Suprapubic skin (tissue), 4 donors: ENCODE results near the gene BRD9. TPM values are rescaled to one million over a fixed set of nuclear protein-coding genes. Genes with fewer than 3 reads are reported as not detected.

ENCODE experiments used
- DNase-seq, 2 donors: peaks; one replicate each; pipeline ENCODE4 v3.0.0-alpha.2; 2019; ENCODE audit warnings: low spot score in 2 of 2
- H3K27ac ChIP-seq: fragments of 200-600 bp; sonication (generic); one replicate; pipeline ENCODE4 v1.5.1; 2019
- H3K27me3 ChIP-seq: fragments of 200-600 bp; sonication (generic); one replicate; pipeline ENCODE4 v1.5.1; 2019
- H3K36me3 ChIP-seq: fragments of 200-600 bp; sonication (generic); one replicate; pipeline ENCODE4 v1.5.1; 2019
- H3K4me1 ChIP-seq: fragments of 200-600 bp; sonication (generic); one replicate; pipeline ENCODE4 v1.5.1; 2019
- H3K4me3 ChIP-seq: fragments of 200-600 bp; sonication (generic); one replicate; pipeline ENCODE4 v1.5.1; 2019; ENCODE audit warnings: mild to moderate bottlenecking
- H3K9me3 ChIP-seq: fragments of 200-600 bp; sonication (generic); one replicate; pipeline ENCODE4 v1.5.1; 2019
- EP300 ChIP-seq: sonication (generic); formaldehyde crosslinking; IDR thresholded peaks from one replicate; pipeline ENCODE4 v1.6.1; 2017; ENCODE audit warnings: antibody characterized with exemption
- POLR2A ChIP-seq, 2 donors: fragments of 450-650 bp; IDR thresholded peaks; one replicate each; pipeline ENCODE4 v1.6.1; 2017; ENCODE audit warnings: antibody characterized with exemption in 2 of 2, mild to moderate bottlenecking in 2 of 2, moderate library complexity in 2 of 2
- POLR2AphosphoS5 ChIP-seq, 3 donors: sonication (generic); formaldehyde crosslinking; IDR thresholded peaks; one replicate each; pipeline ENCODE4 v1.6.1; 2017; ENCODE audit warnings: antibody characterized with exemption in 3 of 3
- WGBS: methylation state at CpG from one replicate; pipeline ENCODE4 v1.1.5; 2018; 5-methylcytosine and 5-hydroxymethylcytosine counted together
- total RNA-seq, 4 donors: library from RNA; depleted of rRNA; stranded (reverse); fragments of >200 nt; gene quantifications; one replicate each; pipeline ENCODE4 v1.1.0, GENCODE V29; 2016
- TF ChIP-seq, protein P1 (sequence below), 2 donors: fragments of 200-600 bp in 1 of 2; fragments of 450-650 bp in 1 of 2; sonication (generic) in 1 of 2; IDR thresholded peaks; one replicate each; pipeline ENCODE4 v1.5.1; 2016 to 2019; ENCODE audit warnings: antibody characterized with exemption in 2 of 2, mild to moderate bottlenecking in 1 of 2, moderate library complexity in 1 of 2

BRD9 gene
- total RNA-seq, 4 donors from 2014 or later, result 25.2 to 73.0 (median 38.8) TPM

DNA sequence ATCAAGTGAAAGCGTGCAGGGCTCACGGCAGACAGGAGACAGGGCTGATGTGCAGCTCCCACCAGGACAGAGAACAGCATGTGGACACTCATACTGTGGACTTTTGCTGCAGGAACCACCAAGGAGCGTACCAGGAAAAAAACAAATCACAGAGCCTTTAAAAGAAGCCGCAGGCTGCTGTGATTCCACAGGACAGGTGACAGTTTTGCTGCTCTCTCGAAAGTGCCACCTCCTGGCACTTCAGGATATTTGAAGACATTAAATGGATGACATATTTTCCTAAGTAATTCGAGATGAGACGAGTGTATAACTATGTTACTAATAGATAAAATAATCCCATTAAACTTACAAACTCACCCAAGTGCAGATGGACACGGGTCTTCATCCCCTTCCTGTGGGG, 71.1 kb downstream of the BRD9 start:
- Histone ChIP-seq H3K9me3 (no peaks in the 10 kb centered on the region), H3K27ac (no peak overlapping the region), H3K4me3 (no peak overlapping the region), H3K36me3 (no peaks in the 10 kb centered on the region), H3K4me1 (no peaks in the 10 kb centered on the region), H3K27me3 (no peaks in the 10 kb centered on the region)
- TF ChIP-seq, protein P1, sequence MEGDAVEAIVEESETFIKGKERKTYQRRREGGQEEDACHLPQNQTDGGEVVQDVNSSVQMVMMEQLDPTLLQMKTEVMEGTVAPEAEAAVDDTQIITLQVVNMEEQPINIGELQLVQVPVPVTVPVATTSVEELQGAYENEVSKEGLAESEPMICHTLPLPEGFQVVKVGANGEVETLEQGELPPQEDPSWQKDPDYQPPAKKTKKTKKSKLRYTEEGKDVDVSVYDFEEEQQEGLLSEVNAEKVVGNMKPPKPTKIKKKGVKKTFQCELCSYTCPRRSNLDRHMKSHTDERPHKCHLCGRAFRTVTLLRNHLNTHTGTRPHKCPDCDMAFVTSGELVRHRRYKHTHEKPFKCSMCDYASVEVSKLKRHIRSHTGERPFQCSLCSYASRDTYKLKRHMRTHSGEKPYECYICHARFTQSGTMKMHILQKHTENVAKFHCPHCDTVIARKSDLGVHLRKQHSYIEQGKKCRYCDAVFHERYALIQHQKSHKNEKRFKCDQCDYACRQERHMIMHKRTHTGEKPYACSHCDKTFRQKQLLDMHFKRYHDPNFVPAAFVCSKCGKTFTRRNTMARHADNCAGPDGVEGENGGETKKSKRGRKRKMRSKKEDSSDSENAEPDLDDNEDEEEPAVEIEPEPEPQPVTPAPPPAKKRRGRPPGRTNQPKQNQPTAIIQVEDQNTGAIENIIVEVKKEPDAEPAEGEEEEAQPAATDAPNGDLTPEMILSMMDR (IDR thresholded peaks at IDR 0.05), result no peak
- TF ChIP-seq POLR2AphosphoS5 (IDR thresholded peaks at IDR 0.05) (no peak), EP300 (no peak), POLR2A (IDR thresholded peaks at IDR 0.05) (no peak)
- 87% methylated on average over 8 of the region's 8 CpGs for WGBS
- DNase-seq, result no peak

DNA sequence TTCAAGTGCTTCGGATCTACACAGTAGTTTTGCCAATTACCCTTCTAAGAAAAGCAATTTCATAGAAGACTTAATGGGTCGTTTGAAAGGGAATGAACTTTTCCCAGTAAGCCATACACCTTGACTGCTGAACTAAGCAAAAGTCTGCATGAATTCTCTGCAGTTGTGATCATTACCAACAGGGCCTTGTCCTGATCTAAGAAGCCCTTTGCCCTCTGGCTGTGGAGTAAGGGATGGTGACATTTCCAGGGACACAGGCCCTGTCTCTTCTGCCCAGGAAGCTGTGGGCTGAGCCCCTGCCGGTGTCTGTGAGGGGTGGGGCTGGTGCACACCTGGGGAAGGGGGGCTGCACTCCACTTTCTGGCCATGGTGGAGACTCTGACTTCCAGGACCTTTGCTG, 72.4 kb downstream of the BRD9 start:
- Histone ChIP-seq H3K9me3 (no peaks in the 10 kb centered on the region), H3K4me3 (no peak overlapping the region), H3K36me3 (no peaks in the 10 kb centered on the region), H3K4me1 (no peaks in the 10 kb centered on the region), H3K27ac (no peak overlapping the region), H3K27me3 (no peaks in the 10 kb centered on the region)
- TF ChIP-seq, protein P1 (IDR thresholded peaks at IDR 0.05), result no peak
- TF ChIP-seq POLR2A (IDR thresholded peaks at IDR 0.05) (no peak), EP300 (no peak), POLR2AphosphoS5 (IDR thresholded peaks at IDR 0.05) (no peak)
- WGBS, result 77% methylated on average over 3 of the region's 3 CpGs
- no peak for DNase-seq

DNA sequence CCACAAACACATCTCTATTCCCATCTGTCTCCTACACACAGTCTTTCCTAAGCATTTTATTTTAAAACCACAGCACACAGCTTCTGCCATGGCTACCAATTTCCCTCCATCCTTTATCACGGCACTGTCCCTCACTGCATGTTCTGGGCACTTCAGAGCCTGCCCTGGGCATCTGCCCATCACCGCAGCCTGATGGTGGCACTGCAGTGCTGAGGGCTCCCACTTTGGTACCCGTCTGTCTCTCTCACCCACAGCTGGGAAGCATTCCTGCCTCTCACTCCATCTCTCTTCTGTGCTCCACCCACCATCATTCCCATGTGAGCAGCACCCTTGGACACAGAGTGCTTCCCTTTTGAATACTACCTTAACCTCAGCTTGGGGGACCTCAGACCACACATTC, 73.5 kb downstream of the BRD9 start:
- Histone ChIP-seq H3K36me3 (no peaks in the 10 kb centered on the region), H3K27ac (no peak overlapping the region), H3K9me3 (no peaks in the 10 kb centered on the region), H3K27me3 (no peaks in the 10 kb centered on the region), H3K4me1 (no peaks in the 10 kb centered on the region), H3K4me3 (no peak overlapping the region)
- WGBS, result 84% methylated on average over 3 of the region's 3 CpGs
- TF ChIP-seq, protein P1 (IDR thresholded peaks at IDR 0.05), result no peak
- no peak for TF ChIP-seq EP300
- TF ChIP-seq POLR2AphosphoS5 (IDR thresholded peaks at IDR 0.05), result no peak
- TF ChIP-seq POLR2A (IDR thresholded peaks at IDR 0.05), result no peak
- DNase-seq, result no peak

DNA sequence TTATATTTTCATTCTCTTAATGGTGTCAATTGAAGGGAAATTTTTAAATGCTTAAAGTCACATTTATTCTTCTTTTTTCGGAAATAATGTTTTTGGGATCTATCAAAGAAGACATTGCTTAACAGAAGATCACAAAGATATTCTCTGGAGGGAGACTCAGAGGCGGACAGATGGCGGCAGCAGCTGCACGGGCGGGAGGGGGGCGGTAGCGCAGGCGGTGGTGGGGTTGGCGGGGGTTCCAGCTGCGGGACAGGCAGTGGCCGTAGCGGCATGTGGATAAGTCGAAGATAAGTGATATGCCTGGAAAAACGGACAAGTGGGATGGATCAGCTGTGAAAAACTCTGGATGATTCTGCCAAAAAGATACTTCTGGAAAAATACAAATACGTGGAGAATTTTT, 76.4 kb downstream of the BRD9 start:
- H3K4me1 ChIP-seq, result no peaks in the 10 kb centered on the region
- H3K27ac ChIP-seq, result no peak overlapping the region
- no peak overlapping the region for H3K4me3 ChIP-seq
- no peak for TF ChIP-seq POLR2A (IDR thresholded peaks at IDR 0.05)
- TF ChIP-seq, protein P1 (IDR thresholded peaks at IDR 0.05), result no peak
- no peak for TF ChIP-seq EP300
- TF ChIP-seq POLR2AphosphoS5 (IDR thresholded peaks at IDR 0.05), result no peak
- H3K36me3 ChIP-seq, result no peaks in the 10 kb centered on the region
- DNase-seq, result no peak
- H3K9me3 ChIP-seq, result no peaks in the 10 kb centered on the region
- H3K27me3 ChIP-seq, result no peaks in the 10 kb centered on the region
- 94% methylated on average over 15 of the region's 15 CpGs for WGBS

DNA sequence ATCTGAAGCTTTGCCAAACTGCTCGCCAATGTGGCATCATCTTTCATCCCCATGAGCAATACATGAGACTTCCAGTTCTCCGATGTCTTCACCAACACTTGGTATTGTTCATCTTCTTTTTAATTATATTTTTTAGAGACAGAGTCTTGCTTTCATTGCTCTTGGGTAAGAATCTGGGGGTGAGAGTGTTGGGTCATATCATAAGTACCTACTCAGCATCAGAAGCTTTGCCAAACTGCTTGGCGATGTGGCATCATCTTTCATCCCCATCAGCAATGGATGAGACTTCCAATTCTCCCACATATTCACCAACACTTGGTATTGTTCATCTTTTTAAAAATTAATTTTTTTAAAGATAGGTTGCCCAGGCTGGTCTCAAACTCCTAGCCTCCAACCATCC, 77.2 kb downstream of the BRD9 start:
- DNase-seq, result no peak
- WGBS, result 90% methylated on average over 3 of the region's 3 CpGs
- Histone ChIP-seq H3K4me1 (no peaks in the 10 kb centered on the region), H3K9me3 (no peaks in the 10 kb centered on the region), H3K27me3 (no peaks in the 10 kb centered on the region), H3K27ac (no peak overlapping the region), H3K4me3 (no peak overlapping the region), H3K36me3 (no peaks in the 10 kb centered on the region)
- TF ChIP-seq POLR2A (IDR thresholded peaks at IDR 0.05), result no peak
- no peak for TF ChIP-seq EP300
- no peak for TF ChIP-seq POLR2AphosphoS5 (IDR thresholded peaks at IDR 0.05)
- TF ChIP-seq, protein P1 (IDR thresholded peaks at IDR 0.05), result no peak

Other genes with a start within 250 kb of the BRD9 start
- gene TPPP, start 199.4 kb downstream of the BRD9 start, total RNA-seq, result 10 to 100 TPM; 10.5 to 22.2 (median 16.2) TPM
- gene ZDHHC11B, start 108.1 kb downstream of the BRD9 start, total RNA-seq, result 10 to 100 TPM in 3 of 4 donors, 1 to 10 TPM in 1; 9.3 to 35.2 (median 19.4) TPM
- 10 to 100 TPM in 2 of 4 donors, 1 to 10 TPM in 2; 7.5 to 81.5 (median 22.6) TPM for gene ZDHHC11, start 41.8 kb downstream of the BRD9 start, total RNA-seq
- gene TRIP13, start 83 bp upstream of the BRD9 start, total RNA-seq, result 1 to 10 TPM; 1.1 to 3.7 (median 1.6) TPM
- 10 to 100 TPM in 2 of 4 donors, 1 to 10 TPM in 2; 7.9 to 13.0 (median 10.6) TPM for gene NKD2, start 116.0 kb upstream of the BRD9 start, total RNA-seq
- gene SLC12A7, start 219.3 kb upstream of the BRD9 start, total RNA-seq, result 10 to 100 TPM in 3 of 4 donors, 1 to 10 TPM in 1; 8.6 to 29.0 (median 21.5) TPM